GM23338 (cell line): ENCODE measurements around the gene GSG1. TPM values are rescaled to one million over a fixed set of nuclear protein-coding genes. Genes with fewer than 3 reads are reported as not detected.

ENCODE experiments used
- CTCF ChIP-seq, 2 experiments: fragments of 200-600 bp in 1 of 2; sonication (generic) in 1 of 2; conservative IDR thresholded peaks; 2 replicates each; pipeline versions ENCODE4 v1.5.1 to v1.6.1; 2016 to 2017; ENCODE audit warnings: antibody characterized with exemption in 2 of 2, low read depth in 2 of 2, mild to moderate bottlenecking in 2 of 2, moderate library complexity in 1 of 2
- EZH2 ChIP-seq: fragments of 200-600 bp; sonication (generic); IDR thresholded peaks from one replicate; pipeline ENCODE4 v1.8.0; 2017; ENCODE audit warnings: antibody characterized with exemption, mild to moderate bottlenecking, low read depth; ENCODE audit not compliant: unreplicated experiment
- EZH2phosphoT487 ChIP-seq: fragments of 200-600 bp; sonication (generic); IDR thresholded peaks from one replicate; pipeline ENCODE4 v1.8.1; 2018; ENCODE audit warnings: antibody characterized with exemption; ENCODE audit not compliant: unreplicated experiment
- JUNB ChIP-seq: IDR thresholded peaks from one replicate; pipeline ENCODE4 v1.6.1; 2016; ENCODE audit warnings: antibody characterized with exemption; ENCODE audit not compliant: unreplicated experiment
- POLR2AphosphoS5 ChIP-seq: IDR thresholded peaks from 2 replicates; pipeline ENCODE4 v1.6.1; 2016; ENCODE audit warnings: antibody characterized with exemption, low read depth
- STAT1 ChIP-seq: IDR thresholded peaks from one replicate; pipeline ENCODE4 v1.6.1; 2016; ENCODE audit warnings: antibody characterized with exemption; ENCODE audit not compliant: unreplicated experiment
- ZNF114 ChIP-seq: fragments of 250-450 bp; sonication (Bioruptor Pico); IDR thresholded peaks from 2 replicates; pipeline ENCODE4 v1.5.0; 2020; ENCODE audit warnings: mild to moderate bottlenecking, moderate library complexity
- polyA plus RNA-seq: library from polyadenylated mRNA; unstranded; fragments of >200 nt; fragmentation: Nextera tagmentation; extraction: Ambion mirVana; gene quantifications from 2 replicates; pipeline ENCODE4 v1.2.1, GENCODE V29; 2016
- total RNA-seq: library from RNA; depleted of rRNA; stranded (reverse); fragments of >200 nt; shearing (Covaris generic); gene quantifications from 2 replicates; pipeline ENCODE4 v1.2.3, GENCODE V29; 2014
- TF ChIP-seq, protein P1 (sequence below): fragments of 250-450 bp; sonication (Bioruptor Pico); IDR thresholded peaks from 2 replicates; pipeline ENCODE4 v1.5.0; 2020; ENCODE audit warnings: mild to moderate bottlenecking, moderate library complexity
- TF ChIP-seq, protein P2 (sequence below): IDR thresholded peaks from 2 replicates; pipeline ENCODE4 v1.6.1; 2016; ENCODE audit warnings: antibody characterized with exemption
- TF ChIP-seq, protein P3 (sequence below): IDR thresholded peaks from one replicate; pipeline ENCODE4 v1.6.1; 2018; ENCODE audit warnings: antibody characterized with exemption; ENCODE audit not compliant: unreplicated experiment

GSG1 gene
- total and polyA plus RNA-seq, 2 experiments from 2014 or later: 0.17 to 0.63 TPM

DNA sequence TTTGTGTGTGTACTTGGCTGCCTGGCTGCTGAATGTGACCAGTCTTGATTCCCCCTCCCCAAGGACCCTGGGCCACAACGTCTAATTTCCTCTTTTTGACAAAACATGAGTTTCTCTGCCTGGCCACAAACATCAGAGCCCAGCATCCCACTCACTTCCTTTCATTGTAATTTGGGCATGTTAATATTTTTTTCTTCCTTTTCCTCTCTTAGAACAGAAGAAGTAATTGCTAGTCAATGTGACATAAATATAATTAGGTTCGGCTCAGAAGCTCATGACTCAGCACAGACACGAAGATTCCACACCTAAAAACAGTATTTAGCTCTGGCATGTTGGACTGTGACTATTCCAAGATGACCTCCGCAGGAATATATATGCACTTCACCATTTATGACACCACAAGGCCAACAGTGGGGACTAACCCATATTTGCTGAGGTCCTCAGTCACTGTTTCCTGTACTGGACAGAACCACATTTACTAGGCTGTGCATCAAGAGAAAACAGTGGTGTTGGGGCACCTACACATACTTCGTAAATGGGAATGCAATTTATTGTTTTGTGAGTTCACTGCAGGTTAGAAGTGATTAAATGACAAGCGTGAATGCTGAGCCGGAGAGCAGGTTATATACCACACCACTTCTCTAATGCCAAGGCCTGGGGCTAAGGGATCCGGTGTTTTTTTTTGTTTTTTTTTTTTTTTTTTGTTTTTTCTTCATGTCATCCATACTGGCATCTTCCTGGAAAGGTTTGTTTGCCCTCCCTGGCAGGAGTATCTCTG, 4.2 kb downstream of the GSG1 start (continued):
- TF ChIP-seq, protein P1, sequence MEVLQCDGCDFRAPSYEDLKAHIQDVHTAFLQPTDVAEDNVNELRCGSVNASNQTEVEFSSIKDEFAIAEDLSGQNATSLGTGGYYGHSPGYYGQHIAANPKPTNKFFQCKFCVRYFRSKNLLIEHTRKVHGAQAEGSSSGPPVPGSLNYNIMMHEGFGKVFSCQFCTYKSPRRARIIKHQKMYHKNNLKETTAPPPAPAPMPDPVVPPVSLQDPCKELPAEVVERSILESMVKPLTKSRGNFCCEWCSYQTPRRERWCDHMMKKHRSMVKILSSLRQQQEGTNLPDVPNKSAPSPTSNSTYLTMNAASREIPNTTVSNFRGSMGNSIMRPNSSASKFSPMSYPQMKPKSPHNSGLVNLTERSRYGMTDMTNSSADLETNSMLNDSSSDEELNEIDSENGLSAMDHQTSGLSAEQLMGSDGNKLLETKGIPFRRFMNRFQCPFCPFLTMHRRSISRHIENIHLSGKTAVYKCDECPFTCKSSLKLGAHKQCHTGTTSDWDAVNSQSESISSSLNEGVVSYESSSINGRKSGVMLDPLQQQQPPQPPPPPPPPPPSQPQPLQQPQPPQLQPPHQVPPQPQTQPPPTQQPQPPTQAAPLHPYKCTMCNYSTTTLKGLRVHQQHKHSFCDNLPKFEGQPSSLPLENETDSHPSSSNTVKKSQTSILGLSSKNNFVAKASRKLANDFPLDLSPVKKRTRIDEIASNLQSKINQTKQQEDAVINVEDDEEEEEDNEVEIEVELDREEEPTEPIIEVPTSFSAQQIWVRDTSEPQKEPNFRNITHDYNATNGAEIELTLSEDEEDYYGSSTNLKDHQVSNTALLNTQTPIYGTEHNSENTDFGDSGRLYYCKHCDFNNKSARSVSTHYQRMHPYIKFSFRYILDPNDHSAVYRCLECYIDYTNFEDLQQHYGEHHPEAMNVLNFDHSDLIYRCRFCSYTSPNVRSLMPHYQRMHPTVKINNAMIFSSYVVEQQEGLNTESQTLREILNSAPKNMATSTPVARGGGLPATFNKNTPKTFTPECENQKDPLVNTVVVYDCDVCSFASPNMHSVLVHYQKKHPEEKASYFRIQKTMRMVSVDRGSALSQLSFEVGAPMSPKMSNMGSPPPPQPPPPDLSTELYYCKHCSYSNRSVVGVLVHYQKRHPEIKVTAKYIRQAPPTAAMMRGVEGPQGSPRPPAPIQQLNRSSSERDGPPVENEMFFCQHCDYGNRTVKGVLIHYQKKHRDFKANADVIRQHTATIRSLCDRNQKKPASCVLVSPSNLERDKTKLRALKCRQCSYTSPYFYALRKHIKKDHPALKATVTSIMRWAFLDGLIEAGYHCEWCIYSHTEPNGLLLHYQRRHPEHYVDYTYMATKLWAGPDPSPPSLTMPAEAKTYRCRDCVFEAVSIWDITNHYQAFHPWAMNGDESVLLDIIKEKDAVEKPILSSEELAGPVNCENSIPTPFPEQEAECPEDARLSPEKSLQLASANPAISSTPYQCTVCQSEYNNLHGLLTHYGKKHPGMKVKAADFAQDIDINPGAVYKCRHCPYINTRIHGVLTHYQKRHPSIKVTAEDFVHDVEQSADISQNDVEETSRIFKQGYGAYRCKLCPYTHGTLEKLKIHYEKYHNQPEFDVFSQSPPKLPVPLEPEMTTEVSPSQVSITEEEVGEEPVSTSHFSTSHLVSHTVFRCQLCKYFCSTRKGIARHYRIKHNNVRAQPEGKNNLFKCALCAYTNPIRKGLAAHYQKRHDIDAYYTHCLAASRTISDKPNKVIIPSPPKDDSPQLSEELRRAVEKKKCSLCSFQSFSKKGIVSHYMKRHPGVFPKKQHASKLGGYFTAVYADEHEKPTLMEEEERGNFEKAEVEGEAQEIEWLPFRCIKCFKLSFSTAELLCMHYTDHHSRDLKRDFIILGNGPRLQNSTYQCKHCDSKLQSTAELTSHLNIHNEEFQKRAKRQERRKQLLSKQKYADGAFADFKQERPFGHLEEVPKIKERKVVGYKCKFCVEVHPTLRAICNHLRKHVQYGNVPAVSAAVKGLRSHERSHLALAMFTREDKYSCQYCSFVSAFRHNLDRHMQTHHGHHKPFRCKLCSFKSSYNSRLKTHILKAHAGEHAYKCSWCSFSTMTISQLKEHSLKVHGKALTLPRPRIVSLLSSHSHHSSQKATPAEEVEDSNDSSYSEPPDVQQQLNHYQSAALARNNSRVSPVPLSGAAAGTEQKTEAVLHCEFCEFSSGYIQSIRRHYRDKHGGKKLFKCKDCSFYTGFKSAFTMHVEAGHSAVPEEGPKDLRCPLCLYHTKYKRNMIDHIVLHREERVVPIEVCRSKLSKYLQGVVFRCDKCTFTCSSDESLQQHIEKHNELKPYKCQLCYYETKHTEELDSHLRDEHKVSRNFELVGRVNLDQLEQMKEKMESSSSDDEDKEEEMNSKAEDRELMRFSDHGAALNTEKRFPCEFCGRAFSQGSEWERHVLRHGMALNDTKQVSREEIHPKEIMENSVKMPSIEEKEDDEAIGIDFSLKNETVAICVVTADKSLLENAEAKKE (CRISPR knock-in tag): no peak
- no peak for TF ChIP-seq EZH2
- TF ChIP-seq, protein P2, sequence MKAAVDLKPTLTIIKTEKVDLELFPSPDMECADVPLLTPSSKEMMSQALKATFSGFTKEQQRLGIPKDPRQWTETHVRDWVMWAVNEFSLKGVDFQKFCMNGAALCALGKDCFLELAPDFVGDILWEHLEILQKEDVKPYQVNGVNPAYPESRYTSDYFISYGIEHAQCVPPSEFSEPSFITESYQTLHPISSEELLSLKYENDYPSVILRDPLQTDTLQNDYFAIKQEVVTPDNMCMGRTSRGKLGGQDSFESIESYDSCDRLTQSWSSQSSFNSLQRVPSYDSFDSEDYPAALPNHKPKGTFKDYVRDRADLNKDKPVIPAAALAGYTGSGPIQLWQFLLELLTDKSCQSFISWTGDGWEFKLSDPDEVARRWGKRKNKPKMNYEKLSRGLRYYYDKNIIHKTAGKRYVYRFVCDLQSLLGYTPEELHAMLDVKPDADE: no peak
- TF ChIP-seq, protein P3, sequence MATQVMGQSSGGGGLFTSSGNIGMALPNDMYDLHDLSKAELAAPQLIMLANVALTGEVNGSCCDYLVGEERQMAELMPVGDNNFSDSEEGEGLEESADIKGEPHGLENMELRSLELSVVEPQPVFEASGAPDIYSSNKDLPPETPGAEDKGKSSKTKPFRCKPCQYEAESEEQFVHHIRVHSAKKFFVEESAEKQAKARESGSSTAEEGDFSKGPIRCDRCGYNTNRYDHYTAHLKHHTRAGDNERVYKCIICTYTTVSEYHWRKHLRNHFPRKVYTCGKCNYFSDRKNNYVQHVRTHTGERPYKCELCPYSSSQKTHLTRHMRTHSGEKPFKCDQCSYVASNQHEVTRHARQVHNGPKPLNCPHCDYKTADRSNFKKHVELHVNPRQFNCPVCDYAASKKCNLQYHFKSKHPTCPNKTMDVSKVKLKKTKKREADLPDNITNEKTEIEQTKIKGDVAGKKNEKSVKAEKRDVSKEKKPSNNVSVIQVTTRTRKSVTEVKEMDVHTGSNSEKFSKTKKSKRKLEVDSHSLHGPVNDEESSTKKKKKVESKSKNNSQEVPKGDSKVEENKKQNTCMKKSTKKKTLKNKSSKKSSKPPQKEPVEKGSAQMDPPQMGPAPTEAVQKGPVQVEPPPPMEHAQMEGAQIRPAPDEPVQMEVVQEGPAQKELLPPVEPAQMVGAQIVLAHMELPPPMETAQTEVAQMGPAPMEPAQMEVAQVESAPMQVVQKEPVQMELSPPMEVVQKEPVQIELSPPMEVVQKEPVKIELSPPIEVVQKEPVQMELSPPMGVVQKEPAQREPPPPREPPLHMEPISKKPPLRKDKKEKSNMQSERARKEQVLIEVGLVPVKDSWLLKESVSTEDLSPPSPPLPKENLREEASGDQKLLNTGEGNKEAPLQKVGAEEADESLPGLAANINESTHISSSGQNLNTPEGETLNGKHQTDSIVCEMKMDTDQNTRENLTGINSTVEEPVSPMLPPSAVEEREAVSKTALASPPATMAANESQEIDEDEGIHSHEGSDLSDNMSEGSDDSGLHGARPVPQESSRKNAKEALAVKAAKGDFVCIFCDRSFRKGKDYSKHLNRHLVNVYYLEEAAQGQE: no peak
- no peak for TF ChIP-seq CTCF (conservative IDR thresholded peaks at IDR 0.05; ENCODE audit: low read depth in 2 of 2)
- no peak for TF ChIP-seq EZH2phosphoT487
- TF ChIP-seq JUNB: no peak
- TF ChIP-seq ZNF114 (CRISPR knock-in tag): no peak
- no peak for TF ChIP-seq POLR2AphosphoS5
- TF ChIP-seq STAT1: no peak
